Measurements from ENCODE around the gene C2. TPM values are rescaled to one million over a fixed set of nuclear protein-coding genes. Genes with fewer than 3 reads are reported as not detected.
A peak's percentile ranks its signal among the peaks of the same experiment; 100 is the strongest.

C2 gene
- total RNA-seq, 2 donors from 2014 or later, result 3.4 to 5.1 TPM

- H3K27me3 Mint-ChIP-seq (ENCODE audit: low read depth), result no peaks in the 10 kb centered on the region
- peaks cover 3 to 17% of the 10 kb centered on the region in 2 donors for H3K36me3 Mint-ChIP-seq (ENCODE audit: insufficient read depth in 2 of 2)
Measured at GRCh38 chr6:31958741-31959739, 31.5 kb downstream of the C2 start, which contains the start of the genes NELFE and SKIC2. Gene NELFE (minus strand): TSS chr6:31958971. CDS start chr6:31958446, 525 bp downstream. Gene SKIC2 (plus strand): TSS chr6:31959175. CDS start chr6:31959193, 18 bp downstream.

DNA sequence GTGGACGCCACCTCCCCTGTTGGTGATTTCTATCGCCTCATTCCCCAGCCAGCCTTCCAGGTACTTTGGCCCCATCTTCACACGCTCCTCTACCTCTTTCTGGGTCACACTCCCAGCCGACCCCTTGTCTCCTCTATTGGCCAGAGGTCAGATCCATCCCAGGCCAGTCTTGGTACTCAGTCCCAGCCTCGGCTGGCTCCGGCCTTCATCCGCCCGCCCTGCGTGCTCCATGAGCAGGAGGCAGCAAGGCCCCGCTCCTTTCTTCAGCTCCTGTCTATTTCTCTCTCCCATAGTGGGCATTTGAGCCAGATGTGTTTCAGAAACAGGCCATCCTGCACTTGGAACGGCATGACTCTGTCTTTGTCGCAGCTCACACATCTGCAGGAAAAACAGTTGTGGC, 34.1 kb downstream of the C2 start:
- Mint-ChIP-seq H3K4me3 (no peak overlapping the region), H3K9me3 (no peaks in the 10 kb centered on the region), H3K36me3 (ENCODE audit: insufficient read depth in 2 of 2) (peaks cover 3 to 9% of the 10 kb centered on the region in 2 donors), H3K27me3 (ENCODE audit: low read depth) (no peaks in the 10 kb centered on the region), H3K27ac (no peak overlapping the region), H3K4me1 (ENCODE audit: low read depth) (peaks cover 51% of the 10 kb centered on the region)
- ATAC-seq (replicated peaks in 1 of 2) (no peak), DNase-seq (no peak)

More at GRCh38 chr6:31958741-31959739, 31.5 kb downstream of the C2 start, which contains the start of the genes NELFE and SKIC2:
- Mint-ChIP-seq H3K9me3 (no peaks in the 10 kb centered on the region), H3K4me3 (peak within 1 kb of the TSS; percentile 89 to 94), H3K4me1 (ENCODE audit: low read depth) (peaks cover 52% of the 10 kb centered on the region), H3K27ac (peak within 1 kb of the TSS; percentile 91)
- ATAC-seq (replicated peaks in 1 of 2) (peak; percentile 99 to 100), DNase-seq (peak; percentile 98 to 99)

GRCh38 chr6:31963921-31964320, 36.4 kb downstream of the C2 start:
- no peaks in the 10 kb centered on the region for H3K27me3 Mint-ChIP-seq (ENCODE audit: low read depth)
- DNase-seq, result no peak
- peaks cover 3 to 7% of the 10 kb centered on the region in 2 donors for H3K36me3 Mint-ChIP-seq (ENCODE audit: insufficient read depth in 2 of 2)
- H3K4me3 Mint-ChIP-seq, result no peak overlapping the region
- H3K9me3 Mint-ChIP-seq, result no peaks in the 10 kb centered on the region
- ATAC-seq (replicated peaks in 1 of 2), result no peak
- peaks cover 32% of the 10 kb centered on the region for H3K4me1 Mint-ChIP-seq (ENCODE audit: low read depth)
- no peak overlapping the region for H3K27ac Mint-ChIP-seq

DNA sequence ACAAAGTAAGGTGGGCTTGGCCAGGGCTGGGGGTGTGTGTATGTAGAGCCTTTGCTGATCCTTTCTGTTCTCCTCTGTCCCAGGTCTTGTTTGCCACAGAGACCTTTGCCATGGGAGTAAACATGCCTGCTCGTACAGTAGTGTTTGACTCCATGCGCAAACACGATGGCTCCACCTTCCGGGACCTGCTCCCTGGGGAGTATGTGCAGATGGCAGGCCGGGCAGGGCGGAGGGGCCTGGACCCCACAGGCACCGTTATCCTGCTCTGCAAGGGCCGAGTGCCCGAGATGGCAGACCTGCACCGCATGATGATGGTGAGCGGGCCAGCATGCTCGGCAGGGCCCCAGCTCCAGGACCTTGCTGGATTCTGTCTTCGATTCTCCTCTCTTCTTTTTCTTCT, 38.2 kb downstream of the C2 start:
- H3K36me3 Mint-ChIP-seq (ENCODE audit: insufficient read depth in 2 of 2), result peaks cover 3 to 13% of the 10 kb centered on the region in 2 donors
- no peaks in the 10 kb centered on the region for H3K9me3 Mint-ChIP-seq
- H3K27ac Mint-ChIP-seq, result no peak overlapping the region
- ATAC-seq (replicated peaks in 1 of 2) (no peak), DNase-seq (no peak)
- no peak overlapping the region for H3K4me3 Mint-ChIP-seq
- H3K4me1 Mint-ChIP-seq (ENCODE audit: low read depth), result peaks cover 30% of the 10 kb centered on the region
- H3K27me3 Mint-ChIP-seq (ENCODE audit: low read depth), result no peaks in the 10 kb centered on the region

- DNase-seq (no peak), ATAC-seq (replicated peaks in 1 of 2) (no peak)
- no peak overlapping the region for H3K4me3 Mint-ChIP-seq
- H3K4me1 Mint-ChIP-seq (ENCODE audit: low read depth), result peaks cover 28% of the 10 kb centered on the region
- no peak overlapping the region for H3K27ac Mint-ChIP-seq
- H3K9me3 Mint-ChIP-seq, result no peaks in the 10 kb centered on the region
- no peaks in the 10 kb centered on the region for H3K27me3 Mint-ChIP-seq (ENCODE audit: low read depth)
- H3K36me3 Mint-ChIP-seq (ENCODE audit: insufficient read depth in 2 of 2), result peaks cover 3 to 13% of the 10 kb centered on the region in 2 donors
Measured at GRCh38 chr6:31966506-31966905, 39.0 kb downstream of the C2 start.

DNA sequence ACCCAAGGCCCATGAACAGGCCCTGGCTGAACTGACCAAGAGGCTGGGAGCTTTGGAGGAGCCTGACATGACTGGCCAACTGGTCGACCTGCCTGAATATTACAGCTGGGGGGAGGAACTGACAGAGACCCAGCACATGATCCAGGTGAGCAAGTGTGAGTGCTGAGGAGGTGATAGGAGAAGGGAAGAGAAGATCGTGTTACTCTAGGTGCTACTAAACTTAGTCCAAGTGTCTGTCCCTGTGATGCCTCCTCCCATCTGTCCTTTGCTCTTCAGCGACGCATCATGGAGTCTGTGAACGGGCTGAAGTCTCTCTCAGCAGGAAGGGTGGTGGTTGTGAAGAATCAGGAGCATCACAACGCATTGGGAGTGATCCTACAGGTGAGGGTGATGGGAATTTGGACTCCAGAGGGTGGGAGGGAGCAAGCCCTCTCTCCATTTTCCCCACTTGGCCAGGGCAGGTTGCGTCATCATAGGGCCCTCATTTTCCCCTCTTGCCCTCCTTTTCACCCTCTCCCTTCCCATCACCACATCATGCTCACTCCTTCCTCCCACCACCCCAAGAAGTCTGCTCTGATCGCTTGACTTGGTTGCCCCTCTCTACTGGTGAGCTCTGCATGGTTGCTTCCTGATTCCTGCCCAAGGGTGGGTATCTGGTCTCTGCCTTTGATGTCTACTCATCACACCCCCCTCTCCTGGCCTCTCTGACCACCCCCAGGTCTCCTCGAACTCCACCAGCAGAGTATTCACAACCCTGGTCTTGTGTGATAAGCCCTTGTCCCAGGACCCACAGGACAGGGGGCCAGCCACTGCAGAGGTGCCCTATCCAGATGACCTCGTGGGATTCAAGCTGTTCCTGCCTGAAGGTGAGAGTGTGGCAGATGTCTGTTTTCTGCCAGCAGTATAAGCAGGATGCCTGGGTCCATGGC, 39.7 kb downstream of the C2 start:
- no peak for DNase-seq
- no peak overlapping the region for H3K4me3 Mint-ChIP-seq

GRCh38 chr6:31967926-31968320, 40.4 kb downstream of the C2 start:
- no peaks in the 10 kb centered on the region for H3K9me3 Mint-ChIP-seq
- H3K27me3 Mint-ChIP-seq (ENCODE audit: low read depth), result no peaks in the 10 kb centered on the region
- no peak overlapping the region for H3K27ac Mint-ChIP-seq
- peaks cover 25% of the 10 kb centered on the region for H3K4me1 Mint-ChIP-seq (ENCODE audit: low read depth)
- DNase-seq (no peak), ATAC-seq (replicated peaks in 1 of 2) (no peak)
- H3K4me3 Mint-ChIP-seq, result no peak overlapping the region
- peaks cover 2 to 13% of the 10 kb centered on the region in 2 donors for H3K36me3 Mint-ChIP-seq (ENCODE audit: insufficient read depth in 2 of 2)

More for the DNA sequence above, 39.7 kb downstream of the C2 start:
- H3K36me3 Mint-ChIP-seq (ENCODE audit: insufficient read depth in 2 of 2), result peaks cover 2 to 13% of the 10 kb centered on the region in 2 donors
- H3K27ac Mint-ChIP-seq, result peak overlapping the region; percentile 16
- ATAC-seq (replicated peaks in 1 of 2), result no peak
- no peaks in the 10 kb centered on the region for H3K27me3 Mint-ChIP-seq (ENCODE audit: low read depth)
- no peaks in the 10 kb centered on the region for H3K9me3 Mint-ChIP-seq
- peaks cover 22% of the 10 kb centered on the region for H3K4me1 Mint-ChIP-seq (ENCODE audit: low read depth)

DNA sequence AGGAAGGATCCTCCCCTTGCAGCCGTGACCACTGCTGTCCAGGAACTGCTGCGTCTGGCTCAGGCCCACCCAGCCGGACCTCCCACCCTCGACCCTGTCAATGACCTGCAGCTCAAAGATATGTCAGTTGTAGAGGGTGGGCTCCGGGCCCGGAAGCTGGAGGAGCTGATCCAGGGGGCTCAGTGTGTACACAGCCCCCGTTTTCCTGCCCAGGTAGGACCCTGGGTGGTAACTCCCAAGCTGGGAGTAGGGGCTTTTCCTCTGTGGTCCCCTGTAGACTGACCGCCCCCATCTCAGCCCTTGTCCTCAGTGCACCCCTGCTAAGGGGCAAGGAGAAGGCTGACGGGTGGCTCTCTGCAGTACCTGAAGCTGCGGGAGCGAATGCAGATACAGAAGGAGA, 40.8 kb downstream of the C2 start:
- Mint-ChIP-seq H3K4me3 (no peak overlapping the region), H3K27me3 (ENCODE audit: low read depth) (no peaks in the 10 kb centered on the region), H3K9me3 (no peaks in the 10 kb centered on the region), H3K36me3 (ENCODE audit: insufficient read depth in 2 of 2) (peaks cover 2 to 13% of the 10 kb centered on the region in 2 donors), H3K27ac (no peak overlapping the region), H3K4me1 (ENCODE audit: low read depth) (peaks cover 29% of the 10 kb centered on the region)
- DNase-seq (no peak), ATAC-seq (replicated peaks in 1 of 2) (no peak)

DNA sequence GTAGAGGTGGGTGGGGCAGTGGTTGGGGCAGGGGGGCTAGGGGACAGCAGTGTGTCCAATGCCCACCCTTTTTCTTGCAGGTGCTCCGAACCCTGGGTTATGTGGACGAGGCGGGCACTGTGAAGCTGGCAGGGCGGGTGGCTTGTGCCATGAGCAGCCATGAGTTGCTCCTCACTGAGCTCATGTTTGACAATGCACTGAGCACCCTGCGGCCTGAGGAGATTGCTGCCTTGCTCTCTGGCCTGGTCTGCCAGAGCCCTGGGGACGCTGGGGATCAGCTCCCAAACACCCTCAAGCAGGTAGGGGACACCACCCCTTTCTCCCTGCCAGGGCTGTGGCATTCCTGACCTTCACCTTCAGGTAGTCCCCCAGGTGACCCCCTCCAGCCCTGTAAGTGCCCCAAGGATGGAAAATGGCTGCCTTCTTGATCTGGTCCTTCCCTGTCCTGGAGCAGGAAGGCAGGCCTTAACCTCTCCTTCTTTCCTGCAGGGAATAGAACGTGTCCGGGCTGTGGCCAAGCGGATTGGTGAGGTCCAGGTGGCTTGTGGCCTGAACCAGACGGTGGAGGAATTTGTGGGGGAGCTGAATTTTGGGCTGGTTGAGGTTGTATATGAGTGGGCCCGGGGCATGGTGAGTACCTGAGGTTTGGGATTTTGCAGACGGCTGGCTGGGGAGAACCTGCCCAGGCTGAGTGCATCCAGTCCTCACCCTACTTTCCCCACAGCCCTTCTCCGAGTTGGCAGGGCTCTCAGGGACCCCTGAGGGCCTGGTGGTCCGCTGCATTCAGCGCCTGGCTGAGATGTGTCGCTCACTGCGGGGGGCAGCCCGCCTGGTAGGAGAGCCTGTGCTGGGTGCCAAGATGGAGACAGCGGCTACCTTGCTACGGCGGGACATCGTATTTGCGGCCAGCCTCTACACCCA, 41.5 kb downstream of the C2 start:
- H3K36me3 Mint-ChIP-seq (ENCODE audit: insufficient read depth in 2 of 2), result peaks cover 2 to 9% of the 10 kb centered on the region in 2 donors

GRCh38 chr6:31969712-31970603, 42.4 kb downstream of the C2 start:
- peaks cover 43% of the 10 kb centered on the region for H3K4me1 Mint-ChIP-seq (ENCODE audit: low read depth)
- H3K27ac Mint-ChIP-seq, result peak overlapping the region; percentile 89
- H3K36me3 Mint-ChIP-seq (ENCODE audit: insufficient read depth in 2 of 2), result peaks cover 2 to 9% of the 10 kb centered on the region in 2 donors
- no peak for DNase-seq
- H3K27me3 Mint-ChIP-seq (ENCODE audit: low read depth), result no peaks in the 10 kb centered on the region
- no peak for ATAC-seq (replicated peaks in 1 of 2)
- H3K9me3 Mint-ChIP-seq, result no peaks in the 10 kb centered on the region
- peak overlapping the region; percentile 86 to 91 for H3K4me3 Mint-ChIP-seq

More for the DNA sequence above, 41.5 kb downstream of the C2 start:
- Mint-ChIP-seq H3K27ac (peak overlapping the region; percentile 89), H3K4me1 (ENCODE audit: low read depth) (peaks cover 36% of the 10 kb centered on the region), H3K27me3 (ENCODE audit: low read depth) (no peaks in the 10 kb centered on the region), H3K4me3 (peak overlapping the region; percentile 86 to 91), H3K9me3 (no peaks in the 10 kb centered on the region)
- no peak for ATAC-seq (replicated peaks in 1 of 2)
- DNase-seq, result no peak

- ATAC-seq (replicated peaks in 1 of 2), result no peak
- H3K4me1 Mint-ChIP-seq (ENCODE audit: low read depth), result peaks cover 43% of the 10 kb centered on the region
- no peak for DNase-seq
Measured at GRCh38 chr6:31970604-31971271, 43.2 kb downstream of the C2 start.

More at GRCh38 chr6:31970604-31971271, 43.2 kb downstream of the C2 start:
- Mint-ChIP-seq H3K36me3 (ENCODE audit: insufficient read depth in 2 of 2) (peaks cover 2 to 7% of the 10 kb centered on the region in 2 donors), H3K27me3 (ENCODE audit: low read depth) (no peaks in the 10 kb centered on the region), H3K9me3 (no peaks in the 10 kb centered on the region), H3K27ac (peak overlapping the region; percentile 94), H3K4me3 (peak overlapping the region; percentile 86 to 91)
